Measurements from ENCODE around the gene KRTAP10-8.

The KRTAP10-8 gene

GRCh38 chr21:44653656-44654575 lies 42.0 kb downstream of the KRTAP10-8 start:
- H3K9me3 ChIP-seq (ENCODE audit: control insufficient read depth, insufficient read depth, low read length), result no peaks in the 10 kb centered on the region
- H3K4me1 ChIP-seq (ENCODE audit: control insufficient read depth, low read length), result no peaks in the 10 kb centered on the region
- no peak overlapping the region for H3K27ac ChIP-seq (ENCODE audit: low read depth, low read length)
- no peak overlapping the region for H3K4me3 ChIP-seq (ENCODE audit: low read length)
- no peaks in the 10 kb centered on the region for H3F3A ChIP-seq (ENCODE audit: control insufficient read depth, insufficient read depth)
- H3K79me2 ChIP-seq (ENCODE audit: control insufficient read depth, low read length), result no peaks in the 10 kb centered on the region
- no peaks in the 10 kb centered on the region for H3K27me3 ChIP-seq (ENCODE audit: control insufficient read depth, low read length)
- no peaks in the 10 kb centered on the region for H4K20me1 ChIP-seq (ENCODE audit: control insufficient read depth, insufficient read depth, low read depth, low read length)
- no peak overlapping the region for H3K4me2 ChIP-seq (ENCODE audit: low read length)
- H3K36me3 ChIP-seq (ENCODE audit: control insufficient read depth, low read length), result no peaks in the 10 kb centered on the region
- TF ChIP-seq EZH2phosphoT487 (IDR thresholded peaks at IDR 0.05; ENCODE audit: borderline replicate concordance, low read length) (no peak), CTCF (IDR thresholded peaks at IDR 0.05; ENCODE audit: low read depth, low read length, poor library complexity, severe bottlenecking) (no peak)
- H3K9me2 ChIP-seq (replicated peaks; ENCODE audit: control insufficient read depth, low read length), result no peaks in the 10 kb centered on the region

GRCh38 chr21:44654576-44655175 lies 42.8 kb downstream of the KRTAP10-8 start, which contains the start of gene KRTAP12-4:
Gene KRTAP12-4, minus strand, starts transcription at chr21:44654659. Its CDS starts 45 bp downstream, at chr21:44654614.
- no peaks in the 10 kb centered on the region for H3K4me1 ChIP-seq (ENCODE audit: control insufficient read depth, low read length)
- no peak within 1 kb of the TSS for H3K4me2 ChIP-seq (ENCODE audit: low read length)
- H3K36me3 ChIP-seq (ENCODE audit: control insufficient read depth, low read length), result no peaks in the 10 kb centered on the region
- H3K9me3 ChIP-seq (ENCODE audit: control insufficient read depth, insufficient read depth, low read length), result no peaks in the 10 kb centered on the region
- no peaks in the 10 kb centered on the region for H4K20me1 ChIP-seq (ENCODE audit: control insufficient read depth, insufficient read depth, low read depth, low read length)
- H3K9me2 ChIP-seq (replicated peaks; ENCODE audit: control insufficient read depth, low read length), result no peaks in the 10 kb centered on the region
- no peaks in the 10 kb centered on the region for H3K79me2 ChIP-seq (ENCODE audit: control insufficient read depth, low read length)
- H3K27ac ChIP-seq (ENCODE audit: low read depth, low read length), result no peak within 1 kb of the TSS
- no peak within 1 kb of the TSS for H3K4me3 ChIP-seq (ENCODE audit: low read length)
- no peak for TF ChIP-seq EZH2phosphoT487 (IDR thresholded peaks at IDR 0.05; ENCODE audit: borderline replicate concordance, low read length)
- TF ChIP-seq CTCF (IDR thresholded peaks at IDR 0.05; ENCODE audit: low read depth, low read length, poor library complexity, severe bottlenecking), result no peak
- H3K27me3 ChIP-seq (ENCODE audit: control insufficient read depth, low read length), result no peaks in the 10 kb centered on the region
- no peaks in the 10 kb centered on the region for H3F3A ChIP-seq (ENCODE audit: control insufficient read depth, insufficient read depth)

- H3K4me2 ChIP-seq (ENCODE audit: low read length), result no peak overlapping the region
- H3K9me3 ChIP-seq (ENCODE audit: control insufficient read depth, insufficient read depth, low read length), result no peaks in the 10 kb centered on the region
- no peaks in the 10 kb centered on the region for H3K4me1 ChIP-seq (ENCODE audit: control insufficient read depth, low read length)
- H3K79me2 ChIP-seq (ENCODE audit: control insufficient read depth, low read length), result no peaks in the 10 kb centered on the region
- H3K9me2 ChIP-seq (replicated peaks; ENCODE audit: control insufficient read depth, low read length), result no peaks in the 10 kb centered on the region
- no peaks in the 10 kb centered on the region for H3F3A ChIP-seq (ENCODE audit: control insufficient read depth, insufficient read depth)
- TF ChIP-seq CTCF (IDR thresholded peaks at IDR 0.05; ENCODE audit: low read depth, low read length, poor library complexity, severe bottlenecking) (no peak), EZH2phosphoT487 (IDR thresholded peaks at IDR 0.05; ENCODE audit: borderline replicate concordance, low read length) (no peak)
- H3K36me3 ChIP-seq (ENCODE audit: control insufficient read depth, low read length), result no peaks in the 10 kb centered on the region
- no peaks in the 10 kb centered on the region for H4K20me1 ChIP-seq (ENCODE audit: control insufficient read depth, insufficient read depth, low read depth, low read length)
- no peak overlapping the region for H3K27ac ChIP-seq (ENCODE audit: low read depth, low read length)
- no peak overlapping the region for H3K4me3 ChIP-seq (ENCODE audit: low read length)
- no peaks in the 10 kb centered on the region for H3K27me3 ChIP-seq (ENCODE audit: control insufficient read depth, low read length)
Observed at GRCh38 chr21:44656868-44657267, 45.0 kb downstream of the KRTAP10-8 start.
